Stomach (tissue), 9 donors: ENCODE measurements around the gene HMG20A. TPM values are rescaled to one million over a fixed set of nuclear protein-coding genes. Genes with fewer than 3 reads are reported as not detected.

Experiments
- DNase-seq, 2 donors: peaks; one replicate each; pipeline versions ENCODE4 v3.0.0 to v3.0.0-alpha.2; 2013 to 2019
- H3K27ac ChIP-seq, 5 donors: fragments of 200-600 bp in 4 of 5; sonication (generic) in 4 of 5; one replicate each; pipeline ENCODE4 v1.5.1; 2013 to 2019; ENCODE audit warnings: mild to moderate bottlenecking in 1 of 5, moderate library complexity in 1 of 5
- H3K27me3 ChIP-seq, 3 donors: fragments of 200-600 bp; sonication (generic); one replicate each; pipeline ENCODE4 v1.5.1; 2017 to 2019; ENCODE audit warnings: mixed run types in 1 of 3
- H3K36me3 ChIP-seq, 4 donors: fragments of 200-600 bp; sonication (generic); 1 replicate in 3 of 4; 2 replicates in 1 of 4; pipeline ENCODE4 v1.5.1; 2016 to 2019
- H3K4me1 ChIP-seq, 4 donors: fragments of 200-600 bp; sonication (generic); one replicate each; pipeline ENCODE4 v1.5.1; 2016 to 2019
- H3K4me3 ChIP-seq, 4 donors: fragments of 200-600 bp; sonication (generic) in 3 of 4; one replicate each; pipeline ENCODE4 v1.5.1; 2016 to 2019; ENCODE audit warnings: mild to moderate bottlenecking in 1 of 4
- H3K9me3 ChIP-seq, 4 donors: fragments of 200-600 bp; sonication (generic); one replicate each; pipeline ENCODE4 v1.5.1; 2016 to 2019
- EP300 ChIP-seq: sonication (generic); formaldehyde crosslinking; IDR thresholded peaks from one replicate; pipeline ENCODE4 v1.6.1; 2017; ENCODE audit warnings: antibody characterized with exemption
- POLR2A ChIP-seq, 4 donors: fragments of 450-650 bp; IDR thresholded peaks; one replicate each; pipeline ENCODE4 v1.6.1; 2016; ENCODE audit warnings: antibody characterized with exemption in 4 of 4, control low read depth in 2 of 4, mild to moderate bottlenecking in 1 of 4, moderate library complexity in 1 of 4
- POLR2AphosphoS5 ChIP-seq, 3 donors: sonication (generic); formaldehyde crosslinking; IDR thresholded peaks; one replicate each; pipeline ENCODE4 v1.6.1; 2016; ENCODE audit warnings: antibody characterized with exemption in 3 of 3
- WGBS, 5 donors: extraction: QIAGEN DNeasy Blood & Tissue Kit in 3 of 5; methylation state at CpG; one replicate each; pipeline versions ENCODE4 v1.1.5 to v1.1.7; 2013 to 2018; 5-methylcytosine and 5-hydroxymethylcytosine counted together
- intact Hi-C: fragments of 100-400 bp; cut with DNase I; formaldehyde crosslinking; loops from one replicate; pipeline ENCODE4 v1.15.1; 2023; ENCODE audit warnings: low total_unique reads
- polyA plus RNA-seq, 3 donors: library from polyadenylated mRNA; stranded (reverse); fragments of 200-250 nt; gene quantifications; one replicate each; pipeline ENCODE4 v1.2.3, GENCODE V29; 2013
- total RNA-seq, 5 donors: library from RNA; depleted of rRNA; stranded (reverse); fragments of >200 nt; gene quantifications; one replicate each; pipeline versions ENCODE4 v1.1.0 to v1.2.3, GENCODE V29; 2014 to 2016
- TF ChIP-seq, protein P1 (sequence below), 7 experiments: fragments of 450-650 bp in 4 of 7; fragments of 200-600 bp in 3 of 7; sonication (generic) in 3 of 7; IDR thresholded peaks; one replicate each; pipeline ENCODE4 v1.5.1; 2016 to 2019; ENCODE audit warnings: antibody characterized with exemption in 7 of 7, control low read depth in 2 of 7, mild to moderate bottlenecking in 1 of 7
- donor health status: healthy with polysubstance abuse.
- donor health status: Bipolar disorder and iron deficiency.
- donor health status: healthy.

HMG20A gene
- total and polyA plus RNA-seq, 8 donors: 8.1 to 51.8 (median 22.6) TPM

DNA sequence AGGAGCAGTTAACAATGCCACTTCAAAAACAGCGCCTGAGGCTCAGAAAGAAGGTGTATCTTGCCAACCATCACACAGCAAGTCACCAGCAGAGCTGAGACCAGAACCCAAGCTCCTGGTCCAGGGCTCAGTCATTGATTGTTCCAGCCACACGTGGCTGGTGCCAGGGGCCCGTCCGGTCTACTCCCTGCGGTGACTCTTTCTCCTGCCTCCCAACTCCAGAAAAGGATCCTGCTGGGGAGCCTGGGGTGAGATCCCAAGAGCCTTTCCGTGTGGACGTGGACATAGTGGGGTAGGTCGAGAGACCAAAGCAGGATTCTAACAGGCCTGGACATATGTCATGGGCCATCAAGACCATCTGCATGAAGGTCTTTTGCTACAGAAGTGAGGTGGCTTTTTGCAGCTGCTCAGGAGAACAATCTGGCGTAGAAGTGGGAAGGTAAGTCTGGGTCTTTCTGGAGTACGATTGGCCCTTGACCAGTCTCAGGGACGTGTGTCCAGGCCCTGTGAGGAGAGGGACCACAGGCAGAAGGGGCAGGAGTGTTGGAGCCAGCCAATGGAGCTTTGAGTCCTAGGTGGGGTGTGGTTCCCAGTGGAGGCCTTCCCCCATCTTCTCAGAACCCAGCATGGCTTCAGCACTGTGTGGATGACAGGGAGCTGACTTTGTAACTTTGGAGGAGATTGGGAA, 105.4 kb downstream of the HMG20A start:
- no peak overlapping the region for H3K27ac ChIP-seq
- H3K4me1 ChIP-seq: peaks cover 0 to 16% (median 14%) of the 10 kb centered on the region in 4 donors
- TF ChIP-seq POLR2A (IDR thresholded peaks at IDR 0.05) (no peak), POLR2AphosphoS5 (IDR thresholded peaks at IDR 0.05) (no peak), EP300 (no peak)
- TF ChIP-seq, protein P1, sequence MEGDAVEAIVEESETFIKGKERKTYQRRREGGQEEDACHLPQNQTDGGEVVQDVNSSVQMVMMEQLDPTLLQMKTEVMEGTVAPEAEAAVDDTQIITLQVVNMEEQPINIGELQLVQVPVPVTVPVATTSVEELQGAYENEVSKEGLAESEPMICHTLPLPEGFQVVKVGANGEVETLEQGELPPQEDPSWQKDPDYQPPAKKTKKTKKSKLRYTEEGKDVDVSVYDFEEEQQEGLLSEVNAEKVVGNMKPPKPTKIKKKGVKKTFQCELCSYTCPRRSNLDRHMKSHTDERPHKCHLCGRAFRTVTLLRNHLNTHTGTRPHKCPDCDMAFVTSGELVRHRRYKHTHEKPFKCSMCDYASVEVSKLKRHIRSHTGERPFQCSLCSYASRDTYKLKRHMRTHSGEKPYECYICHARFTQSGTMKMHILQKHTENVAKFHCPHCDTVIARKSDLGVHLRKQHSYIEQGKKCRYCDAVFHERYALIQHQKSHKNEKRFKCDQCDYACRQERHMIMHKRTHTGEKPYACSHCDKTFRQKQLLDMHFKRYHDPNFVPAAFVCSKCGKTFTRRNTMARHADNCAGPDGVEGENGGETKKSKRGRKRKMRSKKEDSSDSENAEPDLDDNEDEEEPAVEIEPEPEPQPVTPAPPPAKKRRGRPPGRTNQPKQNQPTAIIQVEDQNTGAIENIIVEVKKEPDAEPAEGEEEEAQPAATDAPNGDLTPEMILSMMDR (IDR thresholded peaks at IDR 0.05): no peak
- H3K9me3 ChIP-seq: no peaks in the 10 kb centered on the region
- no peaks in the 10 kb centered on the region for H3K27me3 ChIP-seq
- H3K36me3 ChIP-seq: no peaks in the 10 kb centered on the region
- intact Hi-C loops: no loop called here
- 80 to 97% (median 93%) methylated on average over 11 of the region's 11 CpGs for WGBS, 5 donors
- H3K4me3 ChIP-seq: no peak overlapping the region
- no peak for DNase-seq

DNA sequence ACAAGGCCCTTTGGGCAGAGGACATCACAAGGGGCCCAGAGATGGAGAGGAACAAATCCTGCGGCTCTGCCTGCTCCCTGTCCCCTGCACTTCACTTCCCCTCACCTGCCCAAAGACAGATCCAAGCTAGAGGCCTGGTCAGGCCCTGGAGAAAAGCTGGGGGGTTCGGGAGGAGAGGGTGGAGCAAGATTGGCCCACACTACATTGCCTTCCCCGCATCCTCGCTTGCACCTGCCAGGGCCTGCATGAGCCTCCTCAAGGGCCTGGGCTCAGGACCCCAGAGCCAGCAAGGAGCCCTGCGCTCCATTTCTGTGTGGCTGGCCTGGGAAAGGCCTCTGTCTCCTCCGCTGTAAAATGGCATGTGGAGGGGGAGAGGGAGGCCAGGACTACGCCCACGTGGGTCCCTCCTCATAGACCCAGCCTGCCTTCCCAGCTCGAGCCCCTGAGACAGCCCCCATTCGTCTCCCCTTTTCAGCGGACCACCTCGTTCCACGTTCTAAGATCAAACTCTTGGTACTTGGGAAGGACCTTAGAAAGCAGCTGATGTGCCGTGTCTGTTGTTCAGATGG, 106.0 kb downstream of the HMG20A start:
- TF ChIP-seq POLR2A (IDR thresholded peaks at IDR 0.05) (no peak), EP300 (no peak), POLR2AphosphoS5 (IDR thresholded peaks at IDR 0.05) (no peak)
- TF ChIP-seq, protein P1 (IDR thresholded peaks at IDR 0.05): no peak
- Histone ChIP-seq H3K27me3 (peaks cover 0 to 3% (median 0%) of the 10 kb centered on the region in 3 donors), H3K36me3 (no peaks in the 10 kb centered on the region), H3K27ac (no peak overlapping the region), H3K4me1 (peaks cover 0 to 16% (median 14%) of the 10 kb centered on the region in 4 donors), H3K4me3 (no peak overlapping the region), H3K9me3 (no peaks in the 10 kb centered on the region)
- intact Hi-C loops: no loop called here
- no peak for DNase-seq
- WGBS, 5 donors: 81 to 83% (median 81%) methylated on average over 13 to 14 of the region's 14 CpGs

DNA sequence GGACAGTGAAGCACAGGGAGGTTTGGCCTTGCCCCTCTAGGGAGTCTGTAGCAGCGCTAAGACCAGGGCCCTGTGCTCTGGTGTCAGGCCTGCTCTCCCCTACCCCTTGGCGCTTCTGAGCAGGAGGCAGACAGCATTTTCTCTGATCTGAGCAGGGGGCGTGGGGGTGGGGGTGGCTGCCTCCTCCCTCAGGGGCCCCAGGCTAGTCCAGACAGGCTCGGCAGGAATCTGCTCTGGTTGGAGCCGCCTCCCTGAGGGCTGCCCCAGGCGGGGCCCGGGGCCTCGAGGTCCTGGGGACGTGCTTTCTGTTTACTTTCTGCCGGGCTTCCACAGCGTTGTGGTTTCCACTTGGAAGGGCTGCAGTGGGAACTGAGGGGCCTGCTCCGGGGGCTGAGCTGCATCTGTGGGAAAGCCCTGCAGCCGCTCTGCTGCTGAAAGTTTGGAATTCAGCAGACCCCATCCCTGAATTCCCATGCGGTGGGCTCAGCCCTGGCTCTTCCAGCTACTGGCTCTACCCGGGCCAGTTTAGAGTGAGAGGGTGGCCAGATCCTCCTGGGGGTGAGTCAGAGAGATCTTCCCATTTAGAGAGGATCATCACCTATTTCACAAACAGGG, 106.6 kb downstream of the HMG20A start:
- intact Hi-C loops: no loop called here
- H3K9me3 ChIP-seq: no peaks in the 10 kb centered on the region
- H3K36me3 ChIP-seq: no peaks in the 10 kb centered on the region
- TF ChIP-seq POLR2A (IDR thresholded peaks at IDR 0.05) (no peak), EP300 (no peak), POLR2AphosphoS5 (IDR thresholded peaks at IDR 0.05) (no peak)
- TF ChIP-seq, protein P1 (IDR thresholded peaks at IDR 0.05): no peak
- H3K4me1 ChIP-seq: peaks cover 0 to 16% (median 14%) of the 10 kb centered on the region in 4 donors
- no peak overlapping the region for H3K4me3 ChIP-seq
- DNase-seq: peak; percentile 34 to 88
- peaks cover 0 to 5% (median 0%) of the 10 kb centered on the region in 3 donors for H3K27me3 ChIP-seq
- WGBS, 5 donors: 21 to 33% (median 23%) methylated on average over 10 to 15 of the region's 15 CpGs
- no peak overlapping the region for H3K27ac ChIP-seq

DNA sequence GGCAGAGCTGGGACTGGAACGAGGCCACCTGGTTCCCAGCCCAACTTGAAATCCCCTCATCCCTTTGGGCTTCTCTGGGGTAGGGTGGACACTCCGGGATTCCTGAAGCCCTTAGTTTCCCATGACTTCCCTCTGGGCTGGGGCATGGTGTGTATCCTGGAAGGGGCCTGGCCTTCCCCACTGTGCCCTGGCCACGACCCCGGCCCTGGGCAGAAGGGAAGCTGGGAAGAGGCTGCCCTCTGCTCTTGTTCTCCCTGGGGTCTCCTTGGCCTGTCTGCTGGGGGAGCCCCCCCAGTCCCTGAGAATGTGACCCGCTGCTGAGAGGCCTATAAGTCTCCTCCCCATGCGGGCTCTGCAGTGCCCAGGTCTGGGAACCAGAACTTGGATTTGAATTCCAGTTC, 107.1 kb downstream of the HMG20A start:
- TF ChIP-seq POLR2A (IDR thresholded peaks at IDR 0.05): no peak
- no peak for TF ChIP-seq POLR2AphosphoS5 (IDR thresholded peaks at IDR 0.05)
- TF ChIP-seq, protein P1 (IDR thresholded peaks at IDR 0.05): no peak
- no peak for TF ChIP-seq EP300
- DNase-seq: peak in 1 of 2 donors; percentile 65
- Histone ChIP-seq H3K4me1 (peaks cover 0 to 16% (median 14%) of the 10 kb centered on the region in 4 donors), H3K4me3 (no peak overlapping the region), H3K36me3 (no peaks in the 10 kb centered on the region), H3K27ac (no peak overlapping the region), H3K9me3 (no peaks in the 10 kb centered on the region), H3K27me3 (peaks cover 0 to 5% (median 0%) of the 10 kb centered on the region in 3 donors)
- 70 to 86% (median 82%) methylated on average over 3 to 6 of the region's 6 CpGs for whole genome bisulfite sequencing, 5 donors
- intact Hi-C loops: no loop called here
